Astrocyte (in vitro differentiated cells and primary cell): ENCODE measurements around the gene MIEF1.

ENCODE experiments used
- EZH2 ChIP-seq: IDR thresholded peaks from 2 replicates; pipeline ENCODE4 v1.6.1; 2012; ENCODE audit warnings: mild to moderate bottlenecking, low read length, inconsistent platforms; ENCODE audit not compliant: insufficient read depth
- TF ChIP-seq, protein P1 (sequence below): IDR thresholded peaks from 2 replicates; pipeline ENCODE4 v1.5.1; 2011; ENCODE audit warnings: low read depth, mild to moderate bottlenecking, inconsistent platforms, low read length, moderate library complexity; ENCODE audit not compliant: insufficient read depth

DNA sequence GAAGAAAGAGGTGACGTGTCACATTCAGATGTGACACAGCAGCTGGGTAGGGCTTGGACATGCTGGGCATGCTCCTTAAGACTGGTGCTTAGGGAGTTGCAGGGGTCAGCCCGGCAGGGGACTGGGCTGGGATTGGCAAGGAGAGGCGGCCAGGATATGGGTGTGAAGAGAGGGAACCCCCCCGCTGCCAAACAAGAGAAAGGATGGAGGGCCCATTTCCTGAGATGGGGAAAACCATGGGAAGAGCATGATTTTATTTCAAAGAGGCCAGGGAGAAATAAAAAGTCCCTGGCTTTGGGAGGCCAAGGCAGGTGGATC lies 23.5 kb downstream of the MIEF1 start:
- TF ChIP-seq, protein P1, sequence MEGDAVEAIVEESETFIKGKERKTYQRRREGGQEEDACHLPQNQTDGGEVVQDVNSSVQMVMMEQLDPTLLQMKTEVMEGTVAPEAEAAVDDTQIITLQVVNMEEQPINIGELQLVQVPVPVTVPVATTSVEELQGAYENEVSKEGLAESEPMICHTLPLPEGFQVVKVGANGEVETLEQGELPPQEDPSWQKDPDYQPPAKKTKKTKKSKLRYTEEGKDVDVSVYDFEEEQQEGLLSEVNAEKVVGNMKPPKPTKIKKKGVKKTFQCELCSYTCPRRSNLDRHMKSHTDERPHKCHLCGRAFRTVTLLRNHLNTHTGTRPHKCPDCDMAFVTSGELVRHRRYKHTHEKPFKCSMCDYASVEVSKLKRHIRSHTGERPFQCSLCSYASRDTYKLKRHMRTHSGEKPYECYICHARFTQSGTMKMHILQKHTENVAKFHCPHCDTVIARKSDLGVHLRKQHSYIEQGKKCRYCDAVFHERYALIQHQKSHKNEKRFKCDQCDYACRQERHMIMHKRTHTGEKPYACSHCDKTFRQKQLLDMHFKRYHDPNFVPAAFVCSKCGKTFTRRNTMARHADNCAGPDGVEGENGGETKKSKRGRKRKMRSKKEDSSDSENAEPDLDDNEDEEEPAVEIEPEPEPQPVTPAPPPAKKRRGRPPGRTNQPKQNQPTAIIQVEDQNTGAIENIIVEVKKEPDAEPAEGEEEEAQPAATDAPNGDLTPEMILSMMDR, result no peak
- TF ChIP-seq EZH2, result no peak
